GM10248 (cell line): ENCODE results near the gene ADCY10.

Source experiments
- CTCF ChIA-PET: fragments of 300-600 bp; sonication (Branson Sonifier 250); formaldehyde crosslinking; extraction: SDS; loops from one replicate; lab custom pipeline; 2021; ENCODE audit warnings: antibody characterized with exemption; lab: Yijun Ruan, JAX
- POLR2A ChIA-PET: fragments of 350-650 bp; sonication (Branson Sonifier 250); formaldehyde crosslinking; extraction: SDS; loops from one replicate; lab custom pipeline; 2020; ENCODE audit warnings: antibody characterized with exemption; lab: Yijun Ruan, JAX
- DNase-seq: peaks from one replicate; pipeline ENCODE4 v3.0.0; 2012; ENCODE audit errors: extremely low spot score
- TF ChIP-seq, protein P1 (sequence below): IDR thresholded peaks from 2 replicates; pipeline ENCODE4 v1.5.1; 2012; ENCODE audit warnings: mild to moderate bottlenecking, low read depth; ENCODE audit errors: extremely low read depth, missing control alignments, control extremely low read depth

ADCY10 gene, protein sequence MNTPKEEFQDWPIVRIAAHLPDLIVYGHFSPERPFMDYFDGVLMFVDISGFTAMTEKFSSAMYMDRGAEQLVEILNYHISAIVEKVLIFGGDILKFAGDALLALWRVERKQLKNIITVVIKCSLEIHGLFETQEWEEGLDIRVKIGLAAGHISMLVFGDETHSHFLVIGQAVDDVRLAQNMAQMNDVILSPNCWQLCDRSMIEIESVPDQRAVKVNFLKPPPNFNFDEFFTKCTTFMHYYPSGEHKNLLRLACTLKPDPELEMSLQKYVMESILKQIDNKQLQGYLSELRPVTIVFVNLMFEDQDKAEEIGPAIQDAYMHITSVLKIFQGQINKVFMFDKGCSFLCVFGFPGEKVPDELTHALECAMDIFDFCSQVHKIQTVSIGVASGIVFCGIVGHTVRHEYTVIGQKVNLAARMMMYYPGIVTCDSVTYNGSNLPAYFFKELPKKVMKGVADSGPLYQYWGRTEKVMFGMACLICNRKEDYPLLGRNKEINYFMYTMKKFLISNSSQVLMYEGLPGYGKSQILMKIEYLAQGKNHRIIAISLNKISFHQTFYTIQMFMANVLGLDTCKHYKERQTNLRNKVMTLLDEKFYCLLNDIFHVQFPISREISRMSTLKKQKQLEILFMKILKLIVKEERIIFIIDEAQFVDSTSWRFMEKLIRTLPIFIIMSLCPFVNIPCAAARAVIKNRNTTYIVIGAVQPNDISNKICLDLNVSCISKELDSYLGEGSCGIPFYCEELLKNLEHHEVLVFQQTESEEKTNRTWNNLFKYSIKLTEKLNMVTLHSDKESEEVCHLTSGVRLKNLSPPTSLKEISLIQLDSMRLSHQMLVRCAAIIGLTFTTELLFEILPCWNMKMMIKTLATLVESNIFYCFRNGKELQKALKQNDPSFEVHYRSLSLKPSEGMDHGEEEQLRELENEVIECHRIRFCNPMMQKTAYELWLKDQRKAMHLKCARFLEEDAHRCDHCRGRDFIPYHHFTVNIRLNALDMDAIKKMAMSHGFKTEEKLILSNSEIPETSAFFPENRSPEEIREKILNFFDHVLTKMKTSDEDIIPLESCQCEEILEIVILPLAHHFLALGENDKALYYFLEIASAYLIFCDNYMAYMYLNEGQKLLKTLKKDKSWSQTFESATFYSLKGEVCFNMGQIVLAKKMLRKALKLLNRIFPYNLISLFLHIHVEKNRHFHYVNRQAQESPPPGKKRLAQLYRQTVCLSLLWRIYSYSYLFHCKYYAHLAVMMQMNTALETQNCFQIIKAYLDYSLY (N-terminal part only)

DNA sequence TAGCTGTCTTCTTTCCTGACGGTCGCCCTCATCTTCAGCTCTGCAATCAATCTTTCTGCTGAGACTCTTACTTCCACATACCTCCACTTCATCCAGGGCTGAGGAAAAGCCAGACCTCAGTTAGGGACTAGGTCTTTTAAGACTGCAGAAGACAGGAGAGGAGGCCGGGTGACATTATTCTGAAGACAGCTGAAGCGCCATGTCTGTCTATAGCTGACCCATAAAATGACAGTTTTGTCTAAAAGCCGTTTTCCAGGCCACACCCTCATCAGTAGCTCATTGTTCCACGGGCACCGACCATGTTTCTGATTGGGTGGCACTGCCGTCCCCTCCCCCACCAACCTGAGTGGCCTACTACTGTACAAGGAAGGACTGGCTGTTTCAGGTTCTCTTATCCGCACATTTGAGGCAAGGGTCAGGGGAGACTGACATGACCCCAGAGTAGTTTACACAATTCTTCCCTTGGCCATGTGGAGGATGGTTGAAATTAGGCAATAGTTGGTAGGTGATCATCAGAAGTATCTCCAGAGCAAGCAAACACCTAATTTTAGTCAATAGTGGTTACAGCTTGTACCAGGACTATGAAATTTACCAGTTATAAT is at the start of gene ADCY10:
TSS of gene ADCY10 (minus strand) at position 240 of the 602 bp plus-strand sequence. CDS start 8,994 bp downstream, outside the sequence.
- no peak for DNase-seq
- ChIA-PET POLR2A (no interaction called here), CTCF (interaction anchor here (1.0 to 1.3 kb wide), 3 partner anchors 10 to 168 kb away, joined by 3 to 6 read pairs (median 4); no protein-coding TSS in a partner anchor)
- TF ChIP-seq, protein P1, sequence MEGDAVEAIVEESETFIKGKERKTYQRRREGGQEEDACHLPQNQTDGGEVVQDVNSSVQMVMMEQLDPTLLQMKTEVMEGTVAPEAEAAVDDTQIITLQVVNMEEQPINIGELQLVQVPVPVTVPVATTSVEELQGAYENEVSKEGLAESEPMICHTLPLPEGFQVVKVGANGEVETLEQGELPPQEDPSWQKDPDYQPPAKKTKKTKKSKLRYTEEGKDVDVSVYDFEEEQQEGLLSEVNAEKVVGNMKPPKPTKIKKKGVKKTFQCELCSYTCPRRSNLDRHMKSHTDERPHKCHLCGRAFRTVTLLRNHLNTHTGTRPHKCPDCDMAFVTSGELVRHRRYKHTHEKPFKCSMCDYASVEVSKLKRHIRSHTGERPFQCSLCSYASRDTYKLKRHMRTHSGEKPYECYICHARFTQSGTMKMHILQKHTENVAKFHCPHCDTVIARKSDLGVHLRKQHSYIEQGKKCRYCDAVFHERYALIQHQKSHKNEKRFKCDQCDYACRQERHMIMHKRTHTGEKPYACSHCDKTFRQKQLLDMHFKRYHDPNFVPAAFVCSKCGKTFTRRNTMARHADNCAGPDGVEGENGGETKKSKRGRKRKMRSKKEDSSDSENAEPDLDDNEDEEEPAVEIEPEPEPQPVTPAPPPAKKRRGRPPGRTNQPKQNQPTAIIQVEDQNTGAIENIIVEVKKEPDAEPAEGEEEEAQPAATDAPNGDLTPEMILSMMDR = no peak

DNA sequence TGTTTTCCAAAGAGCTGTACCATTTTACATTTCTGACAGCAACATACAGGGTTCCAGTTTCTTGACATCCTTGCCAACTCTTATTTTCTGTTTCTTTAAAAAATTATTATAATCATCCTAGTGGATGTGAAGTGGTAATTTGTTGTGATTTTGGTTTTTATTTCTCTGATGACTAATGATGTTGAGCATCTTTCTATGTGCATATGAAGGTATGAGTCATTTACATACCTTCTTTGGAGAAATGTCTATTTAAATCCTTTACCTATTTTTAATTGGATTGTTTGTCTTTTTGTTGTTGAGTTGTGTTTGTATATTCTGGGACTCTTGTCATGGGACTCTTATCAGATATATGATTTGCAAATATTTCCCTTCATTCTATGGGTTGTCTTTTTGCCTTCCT is 43.8 kb upstream of the ADCY10 start:
- ChIA-PET CTCF (no interaction called here), POLR2A (no interaction called here)
- no peak for DNase-seq
- TF ChIP-seq, protein P1 = no peak

DNA sequence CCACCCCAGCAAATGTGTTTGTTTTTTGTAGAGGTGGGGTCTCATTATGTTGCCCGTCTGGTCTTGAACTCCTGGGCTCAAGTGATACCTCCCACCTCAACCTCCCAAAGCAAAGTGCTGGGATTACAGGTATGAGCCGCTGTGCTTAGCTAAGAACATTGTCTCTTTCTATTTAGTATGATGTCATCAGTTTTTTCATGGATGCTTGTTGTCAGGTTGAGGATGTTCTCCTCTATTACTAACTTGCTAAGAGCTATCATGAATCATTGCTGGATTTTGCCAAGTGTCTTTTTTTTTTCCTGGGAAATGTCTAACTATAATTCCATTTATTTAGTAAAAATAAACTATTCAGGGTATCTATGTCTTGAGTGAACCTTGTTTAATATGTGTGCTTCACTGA is 42.0 kb upstream of the ADCY10 start:
- DNase-seq = no peak
- TF ChIP-seq, protein P1 = no peak
- POLR2A ChIA-PET = no interaction called here
- CTCF ChIA-PET = interaction anchor here (0.9 to 1.4 kb wide), 2 partner anchors 8 to 34 kb away, joined by 3 read pairs; no protein-coding TSS in a partner anchor

DNA sequence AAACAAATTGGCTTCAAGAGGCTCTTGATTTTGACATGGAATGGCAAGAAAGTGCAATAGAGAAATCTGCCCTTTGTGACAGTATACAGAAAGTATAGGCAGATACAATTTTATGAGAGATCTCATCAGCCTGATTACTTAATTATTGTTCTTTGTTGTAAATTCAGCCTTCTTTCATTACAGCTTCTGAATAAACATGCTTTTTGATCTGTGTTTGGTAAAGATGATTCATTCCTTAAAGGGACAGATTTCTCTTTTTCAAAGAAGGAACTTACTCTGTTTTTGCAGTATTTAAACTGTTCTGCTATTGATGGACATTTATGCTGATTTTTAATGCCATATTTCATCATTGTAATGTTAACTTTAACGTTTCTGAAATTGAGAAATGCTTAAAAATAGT is 36.6 kb upstream of the ADCY10 start:
- DNase-seq = no peak
- ChIA-PET CTCF (no interaction called here), POLR2A (no interaction called here)
- TF ChIP-seq, protein P1 = no peak

DNA sequence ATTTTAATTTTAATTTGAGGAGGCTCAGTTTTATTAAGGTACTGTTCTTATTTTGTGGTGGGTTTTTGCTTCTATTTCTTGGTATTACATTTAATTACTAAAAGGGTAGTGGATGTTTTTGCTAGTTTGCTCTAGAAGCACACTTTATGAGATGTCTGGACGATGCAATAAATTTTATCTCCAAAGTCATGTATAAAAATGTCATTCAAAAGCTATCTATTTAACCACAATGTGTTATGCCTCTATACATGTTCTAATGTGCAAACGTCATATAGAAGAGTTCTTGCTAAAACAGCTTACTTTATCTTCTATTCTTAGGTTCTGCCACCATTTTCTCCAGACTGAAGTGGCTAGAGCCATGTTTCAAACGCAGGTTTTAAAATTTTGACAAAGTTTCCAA is 35.9 kb upstream of the ADCY10 start:
- no peak for DNase-seq
- TF ChIP-seq, protein P1 = no peak
- CTCF ChIA-PET = interaction anchor here (0.7 to 1.5 kb wide), 4 partner anchors 20 to 133 kb away, joined by 3 read pairs; no protein-coding TSS in a partner anchor
- POLR2A ChIA-PET = no interaction called here
